ENCODE results near the gene RAD51B.

DNA sequence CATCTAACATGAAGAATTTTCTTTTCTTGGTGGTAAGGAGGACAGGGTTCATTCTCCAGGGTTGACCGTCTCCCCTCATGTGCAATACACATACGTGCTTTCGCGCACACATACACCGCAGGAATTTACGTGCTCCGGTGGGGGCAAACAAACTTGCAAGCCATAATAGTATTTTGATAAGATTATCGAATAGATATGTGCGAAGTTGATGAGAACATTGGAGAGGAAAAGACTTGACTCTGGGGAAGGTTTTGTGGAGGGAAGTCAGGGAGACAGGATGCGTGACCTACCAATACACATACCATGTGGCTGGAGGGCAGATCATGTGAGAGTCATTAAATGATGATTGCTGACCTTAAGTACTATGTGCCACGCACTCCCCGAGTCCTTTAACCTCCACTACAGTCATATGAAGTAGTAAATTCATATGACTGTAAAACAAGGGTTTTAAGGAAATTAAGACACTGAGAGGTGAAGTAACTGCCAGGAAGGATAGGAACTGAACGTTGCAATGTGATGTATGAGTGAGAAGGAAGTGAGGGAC lies 921 bp downstream of the RAD51B start:
- TF ChIP-seq, protein P1, sequence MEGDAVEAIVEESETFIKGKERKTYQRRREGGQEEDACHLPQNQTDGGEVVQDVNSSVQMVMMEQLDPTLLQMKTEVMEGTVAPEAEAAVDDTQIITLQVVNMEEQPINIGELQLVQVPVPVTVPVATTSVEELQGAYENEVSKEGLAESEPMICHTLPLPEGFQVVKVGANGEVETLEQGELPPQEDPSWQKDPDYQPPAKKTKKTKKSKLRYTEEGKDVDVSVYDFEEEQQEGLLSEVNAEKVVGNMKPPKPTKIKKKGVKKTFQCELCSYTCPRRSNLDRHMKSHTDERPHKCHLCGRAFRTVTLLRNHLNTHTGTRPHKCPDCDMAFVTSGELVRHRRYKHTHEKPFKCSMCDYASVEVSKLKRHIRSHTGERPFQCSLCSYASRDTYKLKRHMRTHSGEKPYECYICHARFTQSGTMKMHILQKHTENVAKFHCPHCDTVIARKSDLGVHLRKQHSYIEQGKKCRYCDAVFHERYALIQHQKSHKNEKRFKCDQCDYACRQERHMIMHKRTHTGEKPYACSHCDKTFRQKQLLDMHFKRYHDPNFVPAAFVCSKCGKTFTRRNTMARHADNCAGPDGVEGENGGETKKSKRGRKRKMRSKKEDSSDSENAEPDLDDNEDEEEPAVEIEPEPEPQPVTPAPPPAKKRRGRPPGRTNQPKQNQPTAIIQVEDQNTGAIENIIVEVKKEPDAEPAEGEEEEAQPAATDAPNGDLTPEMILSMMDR (conservative IDR thresholded peaks at IDR 0.05) = no peak
- TF ChIP-seq ZFX (IDR thresholded peaks at IDR 0.05) = no peak

Data from C4-2B (cell line).